Retinal pigment epithelial cell (primary cell): ENCODE measurements around the gene CLMP.
"Not testable (repeated sequence)": the region's sequence is repeated elsewhere in the genome, so short reads cannot be mapped to it uniquely, and the experiment has no call there.

Experiments used
- DNase-seq: peaks from one replicate; pipeline ENCODE4 v3.0.0-alpha.2; 2010; ENCODE audit warnings: low read depth
- H3K4me3 ChIP-seq: 2 replicates; pipeline ENCODE4 v1.5.1; 2011; ENCODE audit warnings: mild to moderate bottlenecking, low read length, control low read depth, moderate library complexity
- CTCF ChIP-seq: conservative IDR thresholded peaks from 2 replicates; pipeline ENCODE4 v1.5.1; 2011; ENCODE audit warnings: low read depth, low read length, control low read depth, inconsistent platforms

The CLMP gene

GRCh38 chr11:123100379-123101085, 94.5 kb downstream of the CLMP start:
- H3K4me3 ChIP-seq: no peak overlapping the region
- DNase-seq: no peak
- no peak for TF ChIP-seq CTCF

DNA sequence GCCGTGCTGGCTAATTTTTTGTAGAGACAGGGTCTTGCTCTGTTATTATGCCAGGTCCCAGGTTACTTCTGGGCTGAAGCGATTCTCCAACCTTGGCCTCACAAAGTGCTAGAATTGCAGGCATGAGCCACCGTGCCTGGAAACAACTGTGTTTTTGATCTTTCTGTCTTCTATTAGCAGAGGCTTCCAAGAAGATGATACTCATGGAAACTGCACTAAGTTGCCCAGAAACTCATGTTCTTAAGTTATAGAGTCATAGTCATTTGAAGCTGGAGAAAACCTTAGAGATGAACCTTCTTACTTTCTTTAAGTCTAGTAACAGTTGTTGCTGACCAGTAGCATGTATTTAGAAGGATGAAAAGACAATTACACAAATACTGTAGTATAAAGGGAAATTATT, 96.1 kb downstream of the CLMP start:
- DNase-seq: no peak
- H3K4me3 ChIP-seq: no peak overlapping the region
- TF ChIP-seq CTCF: no peak

GRCh38 chr11:123093739-123094138, 101.3 kb downstream of the CLMP start:
- TF ChIP-seq CTCF: no peak

GRCh38 chr11:123091506-123091905, 103.5 kb downstream of the CLMP start:
- no peak for DNase-seq
- no peak overlapping the region for H3K4me3 ChIP-seq
- TF ChIP-seq CTCF: no peak

More at GRCh38 chr11:123093739-123094138, 101.3 kb downstream of the CLMP start:
- H3K4me3 ChIP-seq: no peak overlapping the region
- no peak for DNase-seq

DNA sequence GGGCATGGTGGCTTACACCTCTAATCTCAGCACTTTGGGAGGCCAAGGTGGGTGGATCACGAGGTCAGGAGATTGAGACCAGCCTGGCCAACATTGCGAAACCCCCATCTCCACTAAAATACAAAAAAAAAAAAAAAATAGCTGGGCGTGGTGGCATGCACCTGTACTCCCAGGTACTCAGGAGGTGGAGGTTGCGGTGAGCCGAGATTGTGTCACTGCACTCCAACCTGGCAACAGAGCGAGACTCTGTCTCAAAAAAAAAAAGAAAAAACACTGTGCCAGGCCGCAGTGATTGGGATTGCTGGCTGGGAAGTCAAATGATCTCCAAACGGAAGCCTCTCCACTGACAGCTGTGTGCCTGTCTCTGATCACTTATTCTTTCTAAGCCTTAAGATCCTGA, 104.9 kb downstream of the CLMP start:
- DNase-seq, H3K4me3 ChIP-seq: not testable (repeated sequence)

- not testable (repeated sequence) for DNase-seq, H3K4me3 ChIP-seq
Measured at GRCh38 chr11:123088896-123089295, 106.2 kb downstream of the CLMP start.

DNA sequence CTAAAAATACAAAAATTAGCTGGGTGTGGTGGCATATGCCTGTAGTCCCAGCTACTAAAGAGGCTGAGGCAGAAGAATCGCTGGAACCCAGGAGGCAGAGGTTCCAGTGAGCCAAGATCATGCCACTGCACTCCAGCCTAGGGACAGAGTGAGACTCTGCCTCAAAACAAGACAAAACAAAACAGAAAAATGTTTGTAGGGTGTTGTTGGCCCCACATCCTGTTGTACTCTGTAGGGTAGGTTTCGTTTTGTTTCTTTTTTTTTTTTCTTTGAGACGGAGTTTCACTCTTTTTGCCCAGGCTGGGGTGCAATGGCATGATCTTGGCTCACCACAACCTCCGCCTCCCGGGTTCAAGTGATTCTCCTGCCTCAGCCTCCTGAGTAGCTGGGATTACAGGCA, 107.4 kb downstream of the CLMP start:
- DNase-seq, H3K4me3 ChIP-seq: not testable (repeated sequence)

- DNase-seq: no peak
- H3K4me3 ChIP-seq: no peak overlapping the region
- TF ChIP-seq CTCF: no peak
Measured at GRCh38 chr11:123086305-123086704, 108.7 kb downstream of the CLMP start.

DNA sequence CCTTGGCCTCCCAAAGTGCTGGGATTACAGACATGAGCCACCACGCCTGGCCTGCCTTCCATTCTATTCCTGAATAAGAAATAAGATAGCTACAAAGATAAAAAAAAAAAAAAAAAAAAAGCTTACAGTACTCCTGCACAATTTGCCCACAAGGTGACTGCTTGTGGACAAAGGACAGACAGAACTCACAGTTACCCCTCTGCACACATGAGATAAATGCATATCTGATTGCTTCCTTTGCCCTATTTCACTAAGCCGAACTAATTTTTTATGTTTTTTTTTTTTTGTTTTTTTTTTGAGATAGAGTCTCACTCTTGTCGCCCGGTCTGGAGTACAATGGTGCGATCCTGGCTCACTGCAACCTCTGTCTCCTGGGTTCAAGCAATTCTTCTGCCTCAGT, 109.6 kb downstream of the CLMP start:
- DNase-seq: no peak
- no peak overlapping the region for H3K4me3 ChIP-seq
- TF ChIP-seq CTCF: no peak
